IMR-90 (cell line): Measurements from ENCODE around the gene FBXO3. TPM values are rescaled to one million over a fixed set of nuclear protein-coding genes. Genes with fewer than 3 reads are reported as not detected.

ENCODE experiments used
- ATAC-seq: fragments of 200-7000 bp; cut with Tn5 transposase; 2 replicates; pipeline ENCODE4 v1.9.1; 2020; ENCODE audit warnings: low read depth, mild to moderate bottlenecking, moderate library complexity
- BruUV-seq: library from RNA; stranded (reverse); fragments of 400-500 nt; replicated peaks from 2 replicates; lab custom pipeline; 2021; lab: Mats Ljungman, UMichigan
- CTCF ChIA-PET: fragments of 300-600 bp; formaldehyde crosslinking; extraction: SDS; loops from one replicate; lab custom pipeline; 2021; ENCODE audit warnings: antibody characterized with exemption; lab: Yijun Ruan, JAX
- POLR2A ChIA-PET: fragments of 300-600 bp; sonication (Branson Sonifier 250); formaldehyde crosslinking; loops from one replicate; lab custom pipeline; 2022; ENCODE audit warnings: antibody characterized with exemption; ENCODE audit not compliant: unreplicated experiment; lab: Charles Lee
- DNase-seq: peaks from one replicate; pipeline ENCODE4 v3.0.0; 2013
- H2AFZ ChIP-seq: replicated peaks from 2 replicates; pipeline ENCODE3; 2013; ENCODE audit warnings: low read length, mild to moderate bottlenecking; ENCODE audit not compliant: poor library complexity
- H2AK5ac ChIP-seq: 2 replicates; pipeline ENCODE4 v1.6.1; 2013; ENCODE audit warnings: low read depth, low read length, inconsistent platforms
- H2AK9ac ChIP-seq: replicated peaks from 2 replicates; pipeline ENCODE3; 2013; ENCODE audit warnings: mild to moderate bottlenecking, low read depth, low read length, moderate library complexity; ENCODE audit not compliant: poor library complexity
- H2BK120ac ChIP-seq: 2 replicates; pipeline ENCODE4 v1.6.1; 2013; ENCODE audit warnings: low read depth, low read length, inconsistent platforms
- H2BK15ac ChIP-seq: 3 replicates; pipeline ENCODE4 v1.6.1; 2013; ENCODE audit warnings: low read depth, low read length, inconsistent platforms
- H2BK20ac ChIP-seq: 2 replicates; pipeline ENCODE4 v1.6.1; 2013; ENCODE audit warnings: low read depth, mild to moderate bottlenecking, inconsistent platforms, low read length, moderate library complexity
- H2BK5ac ChIP-seq: 2 replicates; pipeline ENCODE4 v1.6.1; 2013; ENCODE audit warnings: mild to moderate bottlenecking, low read depth, low read length, inconsistent platforms; ENCODE audit not compliant: poor library complexity, severe bottlenecking
- H3K14ac ChIP-seq: replicated peaks from 2 replicates; pipeline ENCODE4 v1.6.1; 2013; ENCODE audit warnings: low read depth, low read length, inconsistent platforms
- H3K18ac ChIP-seq: 2 replicates; pipeline ENCODE4 v1.6.1; 2013; ENCODE audit warnings: low read depth, low read length, control low read depth
- H3K23ac ChIP-seq: 2 replicates; pipeline ENCODE4 v1.6.1; 2013; ENCODE audit warnings: low read depth, low read length, inconsistent platforms
- H3K27ac ChIP-seq: 2 replicates; pipeline ENCODE4 v1.5.1; 2013; ENCODE audit warnings: mild to moderate bottlenecking, control low read depth, low read length; ENCODE audit not compliant: insufficient read depth
- H3K27me3 ChIP-seq: 2 replicates; pipeline ENCODE4 v1.6.1; 2013; ENCODE audit warnings: low read length; ENCODE audit not compliant: control insufficient read depth, insufficient read depth
- H3K36me3 ChIP-seq: 2 replicates; pipeline ENCODE4 v1.6.1; 2013; ENCODE audit warnings: low read length, mixed read lengths; ENCODE audit not compliant: control insufficient read depth, insufficient read depth
- H3K4ac ChIP-seq: 2 replicates; pipeline ENCODE4 v1.6.1; 2013; ENCODE audit warnings: low read depth, low read length, inconsistent platforms
- H3K4me1 ChIP-seq: 2 replicates; pipeline ENCODE4 v1.6.1; 2013; ENCODE audit warnings: low read length, mixed read lengths; ENCODE audit not compliant: control insufficient read depth, insufficient read depth
- H3K4me2 ChIP-seq: 2 replicates; pipeline ENCODE4 v1.6.1; 2013; ENCODE audit warnings: low read depth, mild to moderate bottlenecking, control low read depth, low read length, moderate library complexity
- H3K4me3 ChIP-seq: 2 replicates; pipeline ENCODE4 v1.5.1; 2013; ENCODE audit warnings: low read depth, mild to moderate bottlenecking, control low read depth, low read length, moderate library complexity; ENCODE audit not compliant: insufficient read depth
- H3K56ac ChIP-seq: 2 replicates; pipeline ENCODE4 v1.6.1; 2013; ENCODE audit warnings: low read length, inconsistent platforms; ENCODE audit not compliant: insufficient read depth; ENCODE audit errors: extremely low read depth
- H3K79me1 ChIP-seq, 2 experiments: 2 replicates each; pipeline ENCODE4 v1.6.1; 2013; ENCODE audit warnings: low read length in 2 of 2, inconsistent platforms in 1 of 2, low read depth in 1 of 2
- H3K9ac ChIP-seq: 2 replicates; pipeline ENCODE4 v1.6.1; 2013; ENCODE audit warnings: low read depth, low read length, control low read depth
- H3K9me1 ChIP-seq: 2 replicates; pipeline ENCODE4 v1.6.1; 2013; ENCODE audit warnings: low read length, inconsistent platforms; ENCODE audit not compliant: insufficient read depth
- H3K9me3 ChIP-seq: 2 replicates; pipeline ENCODE4 v1.6.1; 2013; ENCODE audit warnings: low read length; ENCODE audit not compliant: control insufficient read depth, insufficient read depth
- H4K20me1 ChIP-seq: 2 replicates; pipeline ENCODE4 v1.6.1; 2013; ENCODE audit warnings: low read length, inconsistent platforms; ENCODE audit not compliant: insufficient read depth
- H4K5ac ChIP-seq: 2 replicates; pipeline ENCODE4 v1.6.1; 2013; ENCODE audit warnings: mild to moderate bottlenecking, low read depth, low read length, control low read depth
- H4K8ac ChIP-seq, 2 experiments: 2 replicates each; pipeline ENCODE4 v1.6.1; 2013; ENCODE audit warnings: low read depth in 2 of 2, low read length in 2 of 2, control low read depth in 1 of 2, inconsistent platforms in 1 of 2
- H4K91ac ChIP-seq: 2 replicates; pipeline ENCODE4 v1.6.1; 2013; ENCODE audit warnings: low read depth, low read length, inconsistent platforms; ENCODE audit not compliant: insufficient read depth
- CTCF ChIP-seq: conservative IDR thresholded peaks from 2 replicates; pipeline ENCODE4 v1.5.1; 2012; ENCODE audit warnings: mild to moderate bottlenecking, low read depth, low read length, improper control_type of control experiment
- FOS ChIP-seq: fragments of 150-350 bp; IDR thresholded peaks from 2 replicates; pipeline ENCODE4 v1.6.1; 2016; ENCODE audit warnings: low read depth, low read length
- MAZ ChIP-seq: IDR thresholded peaks from 2 replicates; pipeline ENCODE4 v1.6.1; 2012; ENCODE audit warnings: low read depth, mild to moderate bottlenecking, low read length, improper control_type of control experiment, moderate library complexity, borderline replicate concordance
- WGBS, 2 experiments: methylation state at CpG; one replicate each; pipeline versions ENCODE4 v1.1.5 to v1.1.7; 2013; ENCODE audit warnings: missing lambda C conversion rate in 2 of 2; ENCODE audit not compliant: insufficient read length in 1 of 2; ENCODE audit errors: extremely low coverage in 2 of 2; 5-methylcytosine and 5-hydroxymethylcytosine counted together
- dilution Hi-C: fragments of 300-500 bp; cut with HindIII; formaldehyde crosslinking; loops from one replicate; pipeline ENCODE4 v1.14.3; 2018; ENCODE audit warnings: low sequenced_read_pairs; ENCODE audit not compliant: unreplicated experiment
- in situ Hi-C: fragments of 300-500 bp; cut with MboI; formaldehyde crosslinking; loops from 3 replicates; pipeline ENCODE4 v1.14.3; 2019; ENCODE audit warnings: low sequenced_read_pairs, inconsistent platforms, mixed read lengths
- intact Hi-C: fragments of 100-400 bp; cut with micrococcal nuclease; formaldehyde crosslinking; loops from 2 replicates; pipeline ENCODE4 v1.10.0; 2022
- polyA plus RNA-seq, 3 experiments: library from polyadenylated mRNA; depleted of rRNA; stranded (reverse); fragments of >200 nt; gene quantifications; 2 replicates each; pipeline ENCODE4 v1.2.3, GENCODE V29; 2012; ENCODE audit warnings: low replicate concordance in 1 of 3
- total RNA-seq: library from RNA; depleted of rRNA; stranded (reverse); fragments of >200 nt; gene quantifications from 2 replicates; pipeline ENCODE4 v1.2.3, GENCODE V29; 2012

FBXO3 gene
- total and polyA plus RNA-seq, 2 of the 4 experiments (the other 2 are of a cell fraction) = 26.2 to 51.1 TPM

- Histone ChIP-seq H3K18ac (no peak overlapping the region; the same call in 1 of the 2 replicates), H2BK5ac (peak overlapping the region; percentile 74), H3K14ac (no peak overlapping the region; the same call in 1 of the 2 replicates), H4K91ac (no peak overlapping the region), H2AK5ac (no peak overlapping the region), H2BK15ac (no peak overlapping the region), H3K4me2 (no peak overlapping the region), H2BK120ac (0 out of 2 replicates have a peak overlapping the region, but pooled peaks have one; percentile 18), H3K4ac (peak overlapping the region; percentile 34; the same call in 1 of the 2 replicates), H3K4me3 (no peak overlapping the region), H2BK20ac (0 out of 2 replicates have a peak overlapping the region, but pooled peaks have one; percentile 21), H2AK9ac (no peak overlapping the region), H3K9me1 (peaks cover 38% of the 10 kb centered on the region), H3K27ac (peak overlapping the region; percentile 38; the same call in 1 of the 2 replicates), H3K23ac (no peak overlapping the region), H3K9me3 (no peaks in the 10 kb centered on the region), H4K8ac (0 out of 4 replicates have a peak overlapping the region, but pooled peaks of 1 of the 2 experiments have one; percentile 0), H3K27me3 (no peaks in the 10 kb centered on the region), H4K20me1 (peaks cover 70% of the 10 kb centered on the region), H3K56ac (no peak overlapping the region), H4K5ac (no peak overlapping the region), H3K79me1 (peaks cover 37 to 82% of the 10 kb centered on the region in 2 experiments), H3K36me3 (peaks cover 40% of the 10 kb centered on the region), H2AFZ (no peak overlapping the region), H3K4me1 (peaks cover 36% of the 10 kb centered on the region), H3K9ac (no peak overlapping the region)
- POLR2A ChIA-PET = no interaction called here
- BruUV-seq = no TSS peak
- CTCF ChIA-PET = no interaction called here
- intact Hi-C loops (no loop called here), in situ Hi-C loops (no loop called here), dilution Hi-C loops (no loop called here)
- DNase-seq = peak; percentile 79
- no CpG with 5 or more reads among the region's 1 CpG for WGBS, 2 experiments
- ATAC-seq = peak; percentile 38
- TF ChIP-seq FOS = 0 out of 2 replicates have a peak, but pooled peaks have one; percentile 26
- TF ChIP-seq CTCF = no peak
- TF ChIP-seq MAZ = peak; percentile 42; the same call in 1 of the 2 replicates
These were observed 52.9 kb downstream of the FBXO3 start for GRCh38 chr11:33721426-33721825.
